Measurements from ENCODE around the gene IDE. TPM values are rescaled to one million over a fixed set of nuclear protein-coding genes. Genes with fewer than 3 reads are reported as not detected.
A peak's percentile ranks its signal among the peaks of the same experiment; 100 is the strongest.

Gene IDE
- total and polyA plus RNA-seq, 2 experiments from 2014 or later: 18.6 to 26.4 TPM

DNA sequence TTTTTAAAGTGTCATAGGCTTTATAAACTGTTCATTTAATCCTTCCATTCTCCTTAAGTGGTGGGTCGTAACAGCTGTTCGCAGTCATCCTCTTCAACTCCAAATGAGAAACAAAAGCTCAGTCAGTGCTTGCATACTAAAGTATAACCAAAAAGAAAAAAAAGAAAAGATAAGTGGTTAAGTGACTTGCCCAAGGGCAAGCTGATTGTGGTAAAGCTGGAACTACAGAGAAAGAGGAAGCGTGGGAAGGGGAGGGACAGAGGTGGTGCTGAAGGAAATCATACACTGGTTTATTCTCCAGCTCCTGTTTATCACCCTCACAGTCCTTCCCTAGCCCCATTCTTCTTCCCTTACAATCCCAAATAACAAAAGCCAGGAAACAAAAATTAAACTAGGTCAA, 29.6 kb downstream of the IDE start:
- H3K27ac ChIP-seq: no peak overlapping the region
- H3K4me1 ChIP-seq (ENCODE audit: insufficient read depth): no peaks in the 10 kb centered on the region
- H4K20me1 ChIP-seq (ENCODE audit: insufficient read depth): peaks cover 11% of the 10 kb centered on the region; the same call in 1 of the 2 replicates
- DNase-seq: peak; percentile 16
- no peaks in the 10 kb centered on the region for H3F3A ChIP-seq (ENCODE audit: insufficient read depth)
- H3K9me3 ChIP-seq (ENCODE audit: low read depth): no peaks in the 10 kb centered on the region
- no peak overlapping the region for H3K4me2 ChIP-seq (ENCODE audit: unreplicated experiment)
- no peaks in the 10 kb centered on the region for H3K9me2 ChIP-seq (ENCODE audit: insufficient read depth)
- H2AFZ ChIP-seq: no peak overlapping the region
- H3K4me3 ChIP-seq: no peak overlapping the region
- H3K27me3 ChIP-seq (replicated peaks; ENCODE audit: insufficient read depth): no peaks in the 10 kb centered on the region
- 81 to 87% methylated on average over 3 of the region's 3 CpGs for WGBS, 2 experiments (ENCODE audit: low coverage in 1 of 2, low lambda C conversion rate in 2 of 2, missing lambda C conversion rate in 2 of 2)
- H3K36me3 ChIP-seq (ENCODE audit: low read depth): peaks cover 3% of the 10 kb centered on the region; the same call in 1 of the 2 replicates
- in situ Hi-C loops (cut with MboI): no loop called here
- TF ChIP-seq EZH2 (IDR thresholded peaks at IDR 0.05; ENCODE audit: insufficient read depth, poor library complexity, severe bottlenecking): no peak
- no peak for TF ChIP-seq EZH2phosphoT487 (IDR thresholded peaks at IDR 0.05; ENCODE audit: insufficient read depth, low read depth)
- H3K9ac ChIP-seq: no peak overlapping the region
- H3K79me2 ChIP-seq (ENCODE audit: insufficient read depth): peaks cover 67% of the 10 kb centered on the region

DNA sequence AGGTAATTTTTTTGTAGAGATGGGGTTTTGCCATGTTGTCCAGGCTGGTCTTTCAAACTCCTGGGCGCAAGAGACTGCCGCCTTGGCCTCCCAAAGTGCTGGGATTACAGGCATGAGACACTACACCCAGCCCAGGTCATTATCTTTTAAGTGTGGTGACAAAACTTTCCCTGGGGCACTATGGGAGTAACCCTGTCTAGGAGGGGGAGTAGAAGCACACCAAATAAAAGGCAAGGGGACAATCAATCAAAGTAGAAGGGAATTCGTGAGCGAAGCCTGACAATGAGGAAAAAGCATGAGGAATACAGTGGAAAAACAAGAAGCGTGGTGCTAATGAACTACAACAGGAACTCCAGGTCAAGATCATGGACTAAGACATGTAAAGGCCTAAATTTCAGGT, 31.4 kb downstream of the IDE start:
- in situ Hi-C loops (cut with MboI): no loop called here
- H3K4me3 ChIP-seq: no peak overlapping the region
- H3K9me2 ChIP-seq (ENCODE audit: insufficient read depth): no peaks in the 10 kb centered on the region
- no peak overlapping the region for H3K4me2 ChIP-seq (ENCODE audit: unreplicated experiment)
- H3K36me3 ChIP-seq (ENCODE audit: low read depth): peaks cover 3% of the 10 kb centered on the region; the same call in 1 of the 2 replicates
- TF ChIP-seq EZH2phosphoT487 (IDR thresholded peaks at IDR 0.05; ENCODE audit: insufficient read depth, low read depth) (no peak), EZH2 (IDR thresholded peaks at IDR 0.05; ENCODE audit: insufficient read depth, poor library complexity, severe bottlenecking) (no peak)
- H4K20me1 ChIP-seq (ENCODE audit: insufficient read depth): peaks cover 11% of the 10 kb centered on the region; the same call in 1 of the 2 replicates
- no peak overlapping the region for H2AFZ ChIP-seq
- no peaks in the 10 kb centered on the region for H3F3A ChIP-seq (ENCODE audit: insufficient read depth)
- peaks cover 50% of the 10 kb centered on the region for H3K79me2 ChIP-seq (ENCODE audit: insufficient read depth)
- H3K9me3 ChIP-seq (ENCODE audit: low read depth): no peaks in the 10 kb centered on the region
- H3K27ac ChIP-seq: no peak overlapping the region
- no peaks in the 10 kb centered on the region for H3K27me3 ChIP-seq (replicated peaks; ENCODE audit: insufficient read depth)
- DNase-seq: no peak
- H3K4me1 ChIP-seq (ENCODE audit: insufficient read depth): no peaks in the 10 kb centered on the region
- 96 to 98% methylated on average over 5 of the region's 5 CpGs for WGBS, 2 experiments (ENCODE audit: low coverage in 1 of 2, low lambda C conversion rate in 2 of 2, missing lambda C conversion rate in 2 of 2)
- H3K9ac ChIP-seq: no peak overlapping the region

GRCh38 chr10:92541583-92541982, 32.3 kb downstream of the IDE start:
- Histone ChIP-seq H3K4me3 (no peak overlapping the region), H3K9me2 (ENCODE audit: insufficient read depth) (no peaks in the 10 kb centered on the region), H3K9ac (no peak overlapping the region), H3K36me3 (ENCODE audit: low read depth) (peaks cover 3% of the 10 kb centered on the region; the same call in 1 of the 2 replicates), H4K20me1 (ENCODE audit: insufficient read depth) (peaks cover 10% of the 10 kb centered on the region; the same call in 1 of the 2 replicates), H2AFZ (no peak overlapping the region), H3K27me3 (replicated peaks; ENCODE audit: insufficient read depth) (no peaks in the 10 kb centered on the region), H3K4me1 (ENCODE audit: insufficient read depth) (no peaks in the 10 kb centered on the region), H3K27ac (no peak overlapping the region), H3K9me3 (ENCODE audit: low read depth) (no peaks in the 10 kb centered on the region), H3K4me2 (ENCODE audit: unreplicated experiment) (no peak overlapping the region), H3F3A (ENCODE audit: insufficient read depth) (no peaks in the 10 kb centered on the region), H3K79me2 (ENCODE audit: insufficient read depth) (peaks cover 46% of the 10 kb centered on the region)
- in situ Hi-C loops (cut with MboI): no loop called here
- TF ChIP-seq EZH2 (IDR thresholded peaks at IDR 0.05; ENCODE audit: insufficient read depth, poor library complexity, severe bottlenecking): no peak
- TF ChIP-seq EZH2phosphoT487 (IDR thresholded peaks at IDR 0.05; ENCODE audit: insufficient read depth, low read depth): no peak
- peak; percentile 1 for DNase-seq

DNA sequence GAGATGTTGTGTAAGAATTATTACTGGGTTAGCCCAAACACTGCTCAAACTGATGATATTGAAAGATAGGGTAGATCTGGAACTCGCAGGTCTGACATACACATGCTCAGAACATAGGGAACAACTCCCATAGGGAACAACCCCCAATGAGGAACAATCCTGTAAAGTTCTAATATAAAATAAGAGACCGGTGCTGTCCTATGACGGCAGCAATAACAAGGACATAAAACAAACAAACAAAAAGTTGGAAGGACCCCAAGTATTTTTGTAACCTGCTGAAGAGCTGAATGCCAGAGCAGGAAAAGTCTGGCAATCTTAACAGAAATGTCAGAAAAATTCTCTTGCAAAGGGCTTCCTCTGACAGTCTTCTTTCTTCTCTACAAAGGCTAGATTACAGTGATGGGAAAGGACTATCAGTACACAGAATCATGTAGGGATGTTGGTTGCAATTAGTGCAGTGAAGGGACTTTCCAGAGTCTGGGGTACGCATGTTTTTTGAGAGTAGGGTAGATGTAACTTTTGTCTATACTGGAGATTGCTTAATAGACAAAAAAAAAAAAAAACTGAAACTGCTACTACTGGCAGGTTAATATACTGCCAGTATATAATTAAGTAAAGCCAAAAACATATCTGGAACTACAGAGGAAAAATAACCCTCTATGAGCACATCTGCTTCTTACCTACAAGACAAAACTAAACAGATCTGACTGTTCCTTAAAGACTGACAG, 35.5 kb downstream of the IDE start:
- Histone ChIP-seq H3K27me3 (replicated peaks; ENCODE audit: insufficient read depth) (no peaks in the 10 kb centered on the region), H3K4me3 (no peak overlapping the region), H3K27ac (no peak overlapping the region), H3K79me2 (ENCODE audit: insufficient read depth) (peaks cover 25% of the 10 kb centered on the region; the same call in 1 of the 2 replicates), H3K4me2 (ENCODE audit: unreplicated experiment) (no peak overlapping the region), H3K4me1 (ENCODE audit: insufficient read depth) (no peaks in the 10 kb centered on the region), H3K36me3 (ENCODE audit: low read depth) (peaks cover 8% of the 10 kb centered on the region; the same call in 1 of the 2 replicates), H3K9me2 (ENCODE audit: insufficient read depth) (no peaks in the 10 kb centered on the region), H3K9me3 (ENCODE audit: low read depth) (no peaks in the 10 kb centered on the region), H3F3A (ENCODE audit: insufficient read depth) (no peaks in the 10 kb centered on the region), H2AFZ (no peak overlapping the region), H3K9ac (no peak overlapping the region), H4K20me1 (ENCODE audit: insufficient read depth) (no peaks in the 10 kb centered on the region)
- no peak for TF ChIP-seq EZH2phosphoT487 (IDR thresholded peaks at IDR 0.05; ENCODE audit: insufficient read depth, low read depth)
- TF ChIP-seq EZH2 (IDR thresholded peaks at IDR 0.05; ENCODE audit: insufficient read depth, poor library complexity, severe bottlenecking): no peak
- WGBS, 2 experiments (ENCODE audit: low coverage in 1 of 2, low lambda C conversion rate in 2 of 2, missing lambda C conversion rate in 2 of 2): 74 to 80% methylated on average over 4 of the region's 4 CpGs
- DNase-seq: no peak
- in situ Hi-C loops (cut with MboI): no loop called here

Data from GM23248 (cell line).